Right forelimb (tissue), 1 donor: ENCODE measurements around the gene DPY19L1.
"Not testable (repeated sequence)": the region's sequence is repeated elsewhere in the genome, so short reads cannot be mapped to it uniquely, and the experiment has no call there.

Experiments used
- DNase-seq: peaks from one replicate; pipeline ENCODE4 v3.0.0-alpha.2; 2018

The DPY19L1 gene

DNA sequence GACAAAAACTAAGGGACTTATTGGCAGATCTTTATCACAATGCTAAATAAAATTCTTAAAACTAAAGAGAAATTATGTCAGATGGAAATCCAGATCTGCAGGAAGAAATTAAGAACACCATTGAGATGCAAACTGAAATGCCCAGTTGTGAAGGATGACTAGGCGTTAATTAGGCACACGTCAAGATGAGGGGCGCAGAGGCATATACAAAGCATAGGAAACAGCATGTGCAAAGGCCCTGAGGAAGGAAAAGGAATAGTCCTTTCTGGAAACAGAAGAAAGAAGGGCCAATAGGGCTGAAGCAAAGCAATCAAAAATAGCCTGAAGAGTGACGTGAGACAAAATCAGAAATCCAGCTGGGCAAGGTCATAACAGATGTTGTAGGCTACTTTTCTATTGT, 53.1 kb downstream of the DPY19L1 start:
- DNase-seq, result not testable (repeated sequence)

DNA sequence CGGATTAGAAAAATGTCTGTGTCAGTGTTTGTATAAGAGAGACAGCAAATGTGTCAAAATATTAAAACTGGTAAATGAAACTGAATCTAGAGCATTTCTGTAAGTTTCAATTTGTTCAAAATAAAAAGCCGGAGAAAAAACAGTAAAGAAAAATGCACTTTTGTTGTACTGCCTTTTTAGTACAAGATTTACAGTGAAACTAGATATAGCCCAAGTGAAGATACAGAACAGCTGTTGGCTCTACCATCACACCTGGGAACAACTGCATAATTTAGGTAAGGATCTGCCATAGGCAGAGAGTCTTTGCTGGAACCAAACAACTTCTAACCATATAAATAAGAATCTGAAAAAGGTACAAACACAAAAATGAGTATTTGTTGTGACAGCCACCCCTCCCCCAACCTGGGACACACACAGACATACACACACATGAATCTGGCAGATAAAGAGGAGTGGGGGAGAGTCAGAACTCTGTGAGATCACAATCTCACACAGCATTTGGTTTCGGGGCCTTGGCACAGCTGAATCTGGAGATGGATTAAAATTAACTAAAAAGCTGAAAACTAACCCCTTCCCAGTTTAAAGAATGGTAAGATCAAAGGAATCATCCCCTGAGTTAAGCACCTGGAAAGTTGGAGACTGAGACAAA, 54.8 kb downstream of the DPY19L1 start:
- no peak for DNase-seq

DNA sequence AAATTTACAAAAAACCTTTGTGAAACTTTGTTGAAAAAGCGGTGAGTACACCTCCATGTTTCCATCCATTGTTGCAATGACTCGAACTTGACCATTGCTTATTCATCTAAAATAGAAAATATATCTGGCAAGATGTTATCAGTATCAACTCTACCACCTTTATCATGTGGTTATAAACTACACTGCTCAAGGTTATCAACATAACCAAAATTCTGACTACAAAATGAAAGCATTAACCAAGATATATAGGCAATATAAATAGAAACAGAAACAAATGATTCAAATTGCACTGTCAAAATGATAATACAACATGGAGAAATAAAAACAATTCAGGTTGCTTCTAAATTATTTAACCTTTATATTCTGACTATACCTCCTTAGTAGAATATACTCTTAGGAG, 58.2 kb downstream of the DPY19L1 start:
- not testable (repeated sequence) for DNase-seq

DNA sequence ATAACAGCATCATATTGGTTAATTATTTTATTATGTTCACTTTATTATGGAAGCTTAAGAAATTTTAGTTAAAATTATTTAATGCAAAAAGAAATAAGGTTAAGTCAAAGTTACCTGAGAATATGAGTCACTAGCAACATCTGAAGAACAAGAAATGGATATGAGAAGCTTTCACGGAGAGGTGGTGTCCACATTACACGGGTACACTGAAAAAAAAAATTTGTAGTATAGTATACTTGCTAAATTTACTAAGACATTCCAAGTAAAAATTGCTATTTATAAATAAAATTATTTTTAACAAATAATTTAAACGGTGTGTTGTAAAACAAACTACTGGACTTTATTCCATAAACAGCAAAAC, 63.9 kb downstream of the DPY19L1 start:
- DNase-seq, result no peak

DNA sequence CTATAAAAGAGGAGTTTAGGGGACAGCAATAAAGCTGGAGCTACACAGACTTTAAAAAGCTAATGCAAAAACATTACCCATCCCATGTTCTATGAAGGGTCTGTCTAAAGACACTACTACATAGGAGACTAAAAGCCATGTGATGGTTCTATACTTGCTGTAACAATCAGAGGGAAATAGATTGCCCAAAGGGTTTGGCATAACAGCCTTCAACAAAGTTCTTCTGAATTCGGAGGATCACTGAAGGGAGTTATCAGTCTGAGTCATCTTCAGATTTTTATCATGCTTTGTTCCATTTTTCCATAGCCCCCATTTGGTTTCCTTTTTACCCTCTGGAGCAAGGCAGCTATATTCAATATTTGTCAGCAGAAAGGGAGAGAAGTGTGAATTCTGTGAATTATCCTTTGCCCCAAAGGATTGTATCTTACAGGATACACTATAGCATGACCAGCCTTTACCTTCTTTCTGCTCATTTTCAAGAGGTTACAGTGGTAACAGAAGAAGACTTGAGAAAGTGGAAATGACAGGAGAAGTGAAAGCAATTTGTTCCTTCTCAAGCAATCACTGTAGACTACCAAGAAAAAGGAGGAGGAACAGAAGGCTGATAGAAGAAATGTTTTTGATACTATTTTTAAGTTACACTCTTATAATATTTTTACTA, 64.4 kb downstream of the DPY19L1 start:
- DNase-seq, result not testable (repeated sequence)

DNA sequence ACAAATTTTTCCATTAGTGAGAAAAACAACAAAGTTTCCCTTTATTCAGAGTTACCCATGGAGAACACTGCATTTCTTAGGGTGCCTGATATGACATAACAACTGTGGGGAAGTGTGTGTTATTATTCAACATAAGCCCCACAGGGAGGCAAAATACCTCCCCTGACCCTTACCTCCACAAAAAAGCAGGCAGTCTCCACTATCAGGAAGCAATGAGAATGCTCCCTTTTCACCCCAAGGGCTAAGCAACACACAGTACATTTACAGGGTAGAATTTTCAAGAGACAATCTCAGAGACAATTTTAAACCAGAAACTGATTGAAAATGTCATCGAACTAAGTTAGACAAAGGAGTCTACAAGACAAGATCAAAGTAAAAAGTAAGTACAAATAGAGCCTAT, 69.5 kb downstream of the DPY19L1 start:
- DNase-seq, result not testable (repeated sequence)

DNA sequence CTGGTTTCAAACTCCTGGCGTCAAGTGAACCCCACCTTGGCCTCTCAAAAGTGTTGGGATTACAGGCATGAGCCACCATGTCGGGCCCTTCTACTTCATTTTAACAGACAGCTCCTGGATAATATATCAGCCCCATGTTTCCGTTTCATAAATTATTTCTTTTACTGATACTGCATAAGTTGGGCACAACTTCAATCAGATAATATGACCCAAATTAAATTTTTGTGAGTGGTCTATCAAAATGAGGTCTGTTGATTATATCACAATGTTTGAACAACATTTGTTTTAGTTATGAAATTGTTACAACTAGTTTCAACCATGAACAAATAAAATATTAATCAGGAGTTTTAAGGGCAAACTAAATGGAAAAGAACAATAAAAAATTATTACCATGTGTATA, 70.8 kb downstream of the DPY19L1 start:
- not testable (repeated sequence) for DNase-seq

DNA sequence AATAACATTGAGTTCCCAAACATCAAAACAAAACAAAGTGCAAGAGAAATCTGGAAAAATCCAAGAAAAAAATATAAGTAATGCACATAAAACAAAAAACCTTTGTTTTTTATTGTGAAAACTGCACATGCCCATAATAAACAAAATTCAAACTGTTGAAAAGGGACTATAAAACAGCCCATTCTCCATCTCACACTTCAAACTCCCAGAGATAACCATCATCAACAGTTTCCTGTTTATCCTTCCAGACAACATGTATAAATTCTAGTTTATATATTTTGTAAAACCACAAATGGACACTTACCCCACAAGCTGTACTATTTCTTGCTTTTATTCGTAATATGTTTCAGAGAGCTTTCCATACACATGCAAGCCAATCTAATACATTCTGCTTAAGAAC, 79.3 kb downstream of the DPY19L1 start:
- DNase-seq, result no peak

DNA sequence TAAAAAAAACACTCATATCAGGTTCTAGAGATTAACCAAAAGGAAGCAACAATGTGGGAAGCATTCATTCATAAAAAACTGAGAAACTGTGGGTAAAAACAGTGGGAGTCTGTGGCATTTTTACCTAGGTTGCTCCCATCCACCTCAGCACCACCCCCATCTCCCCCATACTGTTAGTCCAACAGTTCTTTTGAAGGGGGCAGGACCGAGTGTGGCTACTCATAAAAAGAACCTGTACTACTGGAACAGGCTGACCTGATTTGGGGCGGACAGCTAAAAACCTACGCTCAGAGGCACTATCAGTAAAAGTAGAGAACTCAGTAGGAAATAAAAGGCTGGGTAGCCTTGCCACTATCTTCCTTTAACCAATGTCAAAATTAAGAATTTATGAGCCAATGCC, 84.5 kb downstream of the DPY19L1 start:
- no peak for DNase-seq

DNA sequence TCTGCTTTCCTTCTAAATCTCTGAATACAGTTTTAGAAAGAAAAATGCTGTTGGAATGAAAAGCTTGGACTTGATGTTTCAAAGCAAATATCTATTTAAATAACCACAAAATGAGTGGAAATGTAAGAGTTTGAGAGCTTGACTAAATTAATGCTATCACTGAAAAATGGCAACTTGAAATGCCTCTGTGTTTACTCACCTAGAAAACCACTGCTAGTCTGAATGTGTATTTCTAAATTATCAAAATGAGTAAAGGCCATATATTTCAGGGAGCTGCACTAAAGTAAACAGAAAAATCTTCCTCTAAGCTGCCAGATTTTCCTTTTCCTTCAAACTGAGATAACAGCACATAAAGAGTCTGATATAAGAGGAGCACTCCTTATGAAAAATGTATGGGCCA, 87.9 kb downstream of the DPY19L1 start:
- no peak for DNase-seq

DNA sequence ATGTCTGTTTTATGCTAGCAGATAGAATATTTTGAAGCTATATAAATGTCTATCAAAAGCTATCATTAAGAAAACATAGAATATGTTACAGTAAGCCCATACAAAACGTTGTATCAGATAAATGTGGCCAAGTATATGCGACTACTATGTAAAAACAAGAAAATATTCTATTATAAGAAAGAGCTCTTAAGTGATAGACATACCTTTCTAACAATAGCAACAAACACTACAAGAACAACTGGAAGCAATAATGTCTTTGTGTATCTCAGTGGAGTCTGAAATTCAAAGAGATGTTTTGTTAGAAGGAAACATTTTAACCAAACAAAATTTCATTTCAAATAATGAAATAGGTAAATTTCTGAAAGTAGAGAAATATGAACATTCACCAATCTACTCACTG, 89.9 kb downstream of the DPY19L1 start:
- not testable (repeated sequence) for DNase-seq

DNA sequence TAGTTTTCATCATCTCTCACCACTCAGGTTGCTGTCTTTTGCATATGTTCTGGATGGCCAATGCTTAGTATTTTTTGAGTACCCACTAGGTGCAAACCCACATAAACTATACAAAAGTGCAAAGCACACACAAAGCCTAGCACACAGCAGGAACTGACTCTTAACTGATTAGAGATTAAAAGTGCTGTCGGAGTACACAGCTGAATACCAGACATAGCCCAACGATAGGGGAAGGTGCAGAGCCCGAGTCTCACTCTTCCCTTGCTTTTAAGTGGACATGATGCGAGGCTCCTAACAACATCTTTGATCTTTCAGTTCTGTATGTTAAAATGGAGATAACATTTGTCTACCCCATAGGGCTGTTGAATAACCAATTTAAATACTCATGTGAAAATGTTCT, 90.8 kb downstream of the DPY19L1 start:
- DNase-seq, result no peak

DNA sequence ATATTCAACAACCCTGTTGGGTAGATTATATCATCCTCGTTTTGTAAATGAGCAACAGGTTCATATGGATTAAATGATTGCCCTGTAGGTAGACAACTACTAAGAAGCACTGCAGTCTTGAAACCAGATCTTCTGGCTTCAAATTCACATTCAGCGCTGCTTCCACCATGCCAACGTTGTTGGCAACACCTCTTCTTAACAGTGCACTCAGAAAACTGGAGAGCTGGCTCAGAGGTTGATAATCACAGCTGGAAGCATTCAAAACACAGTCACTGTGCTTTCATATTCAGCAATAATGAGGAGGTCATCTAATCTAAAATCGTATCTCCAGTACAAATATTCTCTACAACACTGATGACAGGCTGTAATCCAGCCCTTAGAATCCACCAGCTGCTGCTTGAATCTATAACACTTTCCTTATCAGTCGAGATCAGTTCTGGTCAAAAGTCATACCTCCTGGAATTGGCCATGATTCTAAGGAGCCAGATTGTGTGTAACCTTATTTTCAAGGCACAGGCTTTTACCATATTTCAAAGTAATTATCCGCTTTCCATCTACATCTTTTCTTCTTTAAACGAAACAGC, 91.3 kb downstream of the DPY19L1 start:
- not testable (repeated sequence) for DNase-seq

DNA sequence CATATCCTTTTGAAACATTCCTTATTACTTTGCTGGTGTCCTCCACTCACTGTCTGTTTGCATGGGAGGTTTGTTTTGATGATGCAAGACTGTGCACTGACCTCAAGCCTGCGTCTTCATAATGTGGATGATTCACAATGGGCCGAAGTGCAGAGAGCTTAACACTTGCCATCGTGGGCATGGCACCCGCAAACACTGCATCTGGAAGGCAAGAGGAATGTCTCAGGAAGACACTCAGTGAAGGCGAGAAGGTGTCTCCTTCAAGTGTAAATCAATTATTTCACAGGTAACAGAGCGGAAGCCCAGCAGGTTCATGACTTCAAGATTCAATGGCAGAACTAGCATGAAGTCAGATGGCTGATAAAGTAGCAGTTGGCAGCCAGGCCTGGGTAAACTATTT, 98.1 kb downstream of the DPY19L1 start:
- no peak for DNase-seq

DNA sequence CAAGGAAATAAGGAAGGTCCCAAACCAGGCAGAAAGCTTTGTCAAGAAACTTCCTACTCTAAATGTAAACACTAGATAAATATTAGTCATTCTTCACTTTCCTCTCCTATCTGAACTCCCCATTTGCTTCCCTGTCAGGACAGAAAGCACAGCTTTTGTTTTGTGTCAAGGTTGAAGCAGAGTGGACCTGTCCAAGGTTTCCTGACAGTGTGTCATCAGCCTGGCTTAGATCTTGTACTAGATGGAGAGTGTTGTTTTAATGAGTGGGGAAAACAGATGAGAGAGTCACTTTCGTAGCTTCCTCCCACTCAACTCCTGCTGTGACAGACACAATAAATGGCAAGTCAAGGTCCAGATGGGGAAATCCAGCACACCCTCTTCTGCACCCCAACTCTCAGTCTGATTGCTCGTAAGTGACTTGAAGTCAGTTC, 101.5 kb downstream of the DPY19L1 start:
- not testable (repeated sequence) for DNase-seq

DNA sequence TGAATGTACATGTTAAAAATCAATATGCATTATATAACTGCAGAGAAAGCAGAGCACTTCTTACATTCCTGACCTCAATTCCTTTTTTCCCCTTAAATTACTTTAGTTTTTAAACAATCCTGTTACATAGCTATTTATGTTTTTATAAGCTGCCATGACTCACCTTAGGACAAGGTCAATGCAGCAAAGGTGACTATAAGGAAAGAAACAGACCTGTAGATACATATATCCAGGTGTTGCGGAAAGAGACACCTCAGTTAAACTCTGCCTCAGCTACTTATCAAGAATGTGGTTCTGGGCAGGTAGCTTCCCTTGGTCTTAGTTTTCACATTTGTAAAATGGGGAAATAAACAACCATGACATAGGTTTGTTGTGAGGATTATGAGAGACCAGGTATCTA, 105.5 kb downstream of the DPY19L1 start:
- DNase-seq, result no peak

DNA sequence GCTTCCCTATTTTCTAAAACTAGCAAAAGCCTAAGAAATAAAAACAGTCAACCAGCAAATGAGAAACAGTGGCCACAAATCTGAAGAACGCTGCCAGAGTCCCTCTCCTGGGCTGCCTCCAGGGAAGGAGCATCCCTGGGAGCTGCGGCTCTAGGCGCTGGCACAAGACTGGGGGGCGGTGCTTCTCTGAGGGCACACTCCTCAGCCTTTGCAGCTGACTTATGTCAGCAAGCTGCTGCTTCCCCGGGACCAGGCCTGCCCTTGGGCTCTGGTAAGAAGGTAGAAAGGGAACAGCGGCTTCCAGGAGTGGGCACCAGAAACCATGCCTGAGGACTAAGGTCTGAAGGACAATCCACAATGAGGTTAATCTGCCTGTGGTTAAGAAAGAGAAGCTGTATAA, 107.5 kb downstream of the DPY19L1 start:
- not testable (repeated sequence) for DNase-seq

DNA sequence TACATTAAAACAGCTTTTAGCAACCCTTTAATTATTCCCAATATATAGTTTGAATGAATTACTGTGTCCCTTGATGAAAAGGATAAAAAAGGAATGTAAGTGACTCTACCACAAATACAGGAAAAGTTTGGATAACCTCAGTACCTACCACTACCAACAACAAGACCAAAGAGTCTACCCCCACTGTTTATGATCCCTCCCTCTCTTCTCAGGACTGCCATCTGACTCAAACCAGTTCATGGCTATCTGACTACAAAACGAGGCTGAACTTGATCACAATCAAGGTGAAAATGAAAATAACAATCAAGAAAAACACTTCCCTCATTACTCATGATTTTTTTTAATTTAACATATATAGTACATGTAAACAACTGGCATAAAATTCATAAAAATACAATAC, 108.7 kb downstream of the DPY19L1 start:
- DNase-seq, result no peak

DNA sequence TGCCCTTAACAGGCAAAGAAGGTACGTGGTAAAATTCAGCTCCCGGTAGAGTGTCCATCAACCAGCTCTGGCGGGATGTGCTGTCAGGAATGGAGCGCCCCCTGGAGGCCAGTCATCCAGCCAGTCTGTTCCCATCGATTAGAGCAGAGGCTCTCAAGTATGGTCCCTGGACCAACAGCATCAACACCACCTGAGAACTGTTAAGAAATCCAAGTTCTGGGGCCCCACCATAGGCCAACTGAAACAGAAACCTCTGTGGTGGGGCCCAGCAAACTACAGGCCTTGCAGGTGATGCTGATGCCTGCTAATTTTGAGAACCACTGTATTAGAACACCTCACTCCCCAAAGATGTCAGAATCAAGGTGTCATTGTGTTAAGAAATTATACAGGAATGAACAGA, 109.2 kb downstream of the DPY19L1 start:
- DNase-seq, result no peak

DNA sequence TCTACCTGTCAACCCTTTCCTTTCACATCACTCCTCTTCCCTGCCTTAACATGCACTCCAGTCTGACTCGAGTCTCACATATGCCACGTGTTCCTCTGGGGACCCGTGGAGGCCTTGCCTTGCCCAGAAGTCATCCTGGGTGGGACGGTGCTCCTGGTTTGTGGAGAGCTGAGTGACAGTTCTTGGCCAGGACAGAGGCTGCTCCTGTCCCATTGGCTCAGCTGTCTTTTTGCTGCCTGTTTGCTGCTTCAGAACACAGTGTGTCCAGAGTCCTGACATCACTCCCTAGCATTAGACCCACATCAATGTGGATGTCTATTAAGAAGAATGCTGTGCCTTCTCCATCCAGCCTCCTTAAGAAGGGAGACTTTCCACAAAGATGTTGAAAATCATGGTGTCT, 116.8 kb downstream of the DPY19L1 start:
- not testable (repeated sequence) for DNase-seq

DNA sequence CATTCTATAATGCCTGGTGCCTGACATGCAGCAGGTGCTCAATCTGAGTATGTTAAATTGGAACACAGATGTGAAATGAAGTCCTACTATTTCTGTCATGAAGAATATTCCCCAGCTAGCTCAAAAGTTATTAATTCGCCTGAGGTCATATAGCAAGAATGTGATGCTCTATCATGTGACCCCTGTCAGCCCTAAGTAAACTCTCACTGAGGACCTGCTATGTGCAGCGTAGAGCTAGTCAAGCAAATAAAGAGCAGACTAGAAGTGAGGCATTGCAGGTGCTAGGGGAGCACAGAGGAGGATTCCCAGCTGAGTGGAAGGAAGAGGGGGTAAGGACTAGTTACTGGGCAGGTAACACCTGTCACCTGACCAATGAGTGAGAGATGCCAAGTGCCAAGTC, 118.2 kb downstream of the DPY19L1 start:
- DNase-seq, result not testable (repeated sequence)

DNA sequence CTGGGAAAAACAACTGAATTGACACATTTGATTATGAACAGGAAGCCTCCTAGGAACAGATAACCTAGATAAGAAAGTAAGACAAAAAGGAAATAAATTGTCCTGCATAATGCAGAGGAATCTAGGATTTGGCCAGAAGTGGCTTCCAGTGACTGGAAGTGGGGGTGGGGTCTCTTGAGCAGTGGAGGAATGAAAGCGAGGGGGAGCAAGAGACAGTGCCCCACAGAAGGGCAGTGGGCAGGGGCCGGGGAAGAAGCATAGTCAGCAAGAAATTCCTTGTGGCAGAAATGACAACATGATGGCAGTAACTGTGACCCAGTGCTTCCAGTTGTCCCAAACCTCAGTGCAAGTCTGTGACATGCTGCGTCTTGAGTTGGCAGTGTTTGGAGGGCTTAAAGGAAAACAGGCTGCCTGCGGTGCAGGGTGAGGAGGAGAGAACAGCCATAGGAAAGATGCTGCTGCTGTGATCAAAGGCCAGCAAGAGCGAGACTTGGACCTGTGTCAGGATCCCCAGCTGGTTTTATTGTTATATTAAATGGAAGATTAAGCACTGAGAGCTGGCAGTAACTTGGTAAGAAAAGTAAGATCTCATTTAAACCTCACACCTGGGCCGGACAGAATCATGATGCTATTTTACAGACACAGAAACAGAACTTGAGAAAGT, 119.0 kb downstream of the DPY19L1 start:
- not testable (repeated sequence) for DNase-seq

DNA sequence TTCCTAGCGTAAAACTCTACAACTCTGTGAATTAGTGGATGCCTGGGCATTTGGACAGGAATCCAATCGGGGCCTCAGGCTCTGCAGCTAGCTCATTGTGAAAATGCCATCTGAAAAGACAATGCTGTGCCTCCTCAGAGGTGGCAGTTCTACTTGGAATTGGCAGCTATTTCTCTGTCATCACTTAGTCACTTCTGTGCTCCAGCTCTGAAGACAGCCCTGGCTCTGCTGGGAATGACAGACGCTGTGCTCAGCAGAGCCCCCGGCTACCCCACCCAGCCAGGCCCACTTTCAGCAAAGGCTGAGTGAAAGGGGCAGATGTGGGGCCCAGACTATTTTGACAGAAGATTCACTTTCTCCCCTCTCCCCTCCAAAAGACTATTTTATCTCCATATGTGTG, 119.8 kb downstream of the DPY19L1 start:
- DNase-seq, result not testable (repeated sequence)

DNA sequence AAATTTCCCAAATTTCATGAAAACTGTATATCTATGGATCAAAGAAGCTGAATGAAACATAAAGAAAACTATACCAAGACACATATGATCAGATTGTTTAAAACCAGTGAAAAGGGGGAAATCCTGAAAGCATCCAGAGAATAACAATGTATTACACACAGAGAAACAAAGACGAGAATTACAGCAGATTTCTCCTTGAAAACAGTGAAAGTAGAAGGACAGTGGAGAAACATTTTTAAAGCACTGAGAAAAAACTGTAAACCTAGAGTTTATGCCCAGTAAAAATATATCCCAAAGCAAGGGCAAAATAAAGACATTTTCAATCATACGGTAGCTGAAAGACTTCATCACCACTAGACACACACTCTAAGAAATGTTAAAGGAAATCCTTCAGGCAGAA, 121.0 kb downstream of the DPY19L1 start:
- no peak for DNase-seq
